Astrocyte of the cerebellum (primary cell): Measurements from ENCODE around the gene AUH.

ENCODE experiments used
- DNase-seq: peaks from one replicate; pipeline ENCODE4 v3.0.0-alpha.2; 2011; ENCODE audit warnings: low read depth
- H3K4me3 ChIP-seq: 2 replicates; pipeline ENCODE4 v1.5.1; 2011; ENCODE audit warnings: mild to moderate bottlenecking, low read depth, low read length, moderate library complexity
- in situ Hi-C: cut with HindIII; loops from 2 replicates; pipeline ENCODE4 v1.10.0; 2017; ENCODE audit warnings: low sequenced_read_pairs
- TF ChIP-seq, protein P1 (sequence below): IDR thresholded peaks from 2 replicates; pipeline ENCODE4 v1.5.1; 2012; ENCODE audit warnings: low read length, low read depth, moderate library complexity, mild to moderate bottlenecking; ENCODE audit errors: missing control alignments

AUH gene

DNA sequence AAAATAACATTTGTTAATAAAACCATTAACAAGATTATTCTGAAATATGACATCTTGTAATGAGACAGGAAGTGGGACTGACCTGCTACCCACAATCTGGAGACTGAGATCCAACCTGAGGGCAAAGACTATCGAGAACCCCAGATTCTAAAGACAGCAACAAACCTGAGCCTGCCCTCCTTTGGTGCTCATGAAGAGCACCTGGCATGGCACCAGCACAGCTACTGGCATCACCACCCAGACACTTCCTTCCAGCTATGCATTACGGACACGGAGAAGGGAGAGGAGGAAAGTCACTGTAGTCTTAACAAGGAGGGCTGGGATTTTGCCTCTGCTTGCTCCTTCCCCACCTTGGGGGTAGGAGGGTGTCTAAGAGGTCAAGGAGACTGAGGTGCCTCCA lies 105.5 kb downstream of the AUH start:
- TF ChIP-seq, protein P1, sequence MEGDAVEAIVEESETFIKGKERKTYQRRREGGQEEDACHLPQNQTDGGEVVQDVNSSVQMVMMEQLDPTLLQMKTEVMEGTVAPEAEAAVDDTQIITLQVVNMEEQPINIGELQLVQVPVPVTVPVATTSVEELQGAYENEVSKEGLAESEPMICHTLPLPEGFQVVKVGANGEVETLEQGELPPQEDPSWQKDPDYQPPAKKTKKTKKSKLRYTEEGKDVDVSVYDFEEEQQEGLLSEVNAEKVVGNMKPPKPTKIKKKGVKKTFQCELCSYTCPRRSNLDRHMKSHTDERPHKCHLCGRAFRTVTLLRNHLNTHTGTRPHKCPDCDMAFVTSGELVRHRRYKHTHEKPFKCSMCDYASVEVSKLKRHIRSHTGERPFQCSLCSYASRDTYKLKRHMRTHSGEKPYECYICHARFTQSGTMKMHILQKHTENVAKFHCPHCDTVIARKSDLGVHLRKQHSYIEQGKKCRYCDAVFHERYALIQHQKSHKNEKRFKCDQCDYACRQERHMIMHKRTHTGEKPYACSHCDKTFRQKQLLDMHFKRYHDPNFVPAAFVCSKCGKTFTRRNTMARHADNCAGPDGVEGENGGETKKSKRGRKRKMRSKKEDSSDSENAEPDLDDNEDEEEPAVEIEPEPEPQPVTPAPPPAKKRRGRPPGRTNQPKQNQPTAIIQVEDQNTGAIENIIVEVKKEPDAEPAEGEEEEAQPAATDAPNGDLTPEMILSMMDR: no peak
- no peak for DNase-seq
- in situ Hi-C loops: no loop called here
- H3K4me3 ChIP-seq: no peak overlapping the region

DNA sequence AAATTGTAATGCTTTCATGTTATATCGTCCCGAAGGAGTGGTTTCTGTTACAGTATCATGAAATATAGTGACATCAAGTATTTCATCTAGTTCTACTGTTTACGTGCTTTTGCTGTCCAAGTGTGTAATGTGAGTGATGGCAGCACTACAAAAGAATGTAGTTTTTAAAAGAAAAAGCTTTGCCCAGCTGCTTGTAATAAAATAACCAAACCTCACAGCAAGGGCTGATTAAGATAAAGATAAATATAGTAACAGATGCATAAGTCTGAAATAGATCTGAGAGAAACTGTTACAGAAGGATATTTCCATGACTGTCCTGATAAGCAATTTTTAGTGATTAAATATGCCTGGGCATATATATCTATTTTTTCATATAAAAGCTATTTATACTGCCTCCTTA lies 106.4 kb downstream of the AUH start:
- peak; percentile 16 for DNase-seq
- TF ChIP-seq, protein P1: no peak
- in situ Hi-C loops: no loop called here
- H3K4me3 ChIP-seq: no peak overlapping the region

DNA sequence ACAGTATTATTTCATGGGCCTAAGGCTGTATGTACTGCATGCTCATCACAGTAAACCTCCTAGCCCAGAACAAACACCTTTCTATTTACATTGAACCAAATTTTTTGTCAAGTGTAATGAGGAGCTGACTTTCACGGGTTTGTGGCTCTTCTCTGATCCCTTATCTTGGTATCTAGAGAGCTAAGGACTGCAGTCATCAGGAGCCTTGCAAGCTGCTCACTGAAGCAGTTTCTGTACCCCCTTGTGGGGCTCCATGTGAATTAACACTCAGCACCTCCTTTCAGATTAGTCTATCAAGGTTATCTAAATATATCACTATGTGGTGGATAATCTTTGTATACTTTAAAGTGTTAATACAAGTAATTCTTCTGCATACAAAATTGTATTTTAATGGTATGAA lies 108.2 kb downstream of the AUH start:
- in situ Hi-C loops: no loop called here
- no peak overlapping the region for H3K4me3 ChIP-seq
- no peak for DNase-seq
- TF ChIP-seq, protein P1: no peak

DNA sequence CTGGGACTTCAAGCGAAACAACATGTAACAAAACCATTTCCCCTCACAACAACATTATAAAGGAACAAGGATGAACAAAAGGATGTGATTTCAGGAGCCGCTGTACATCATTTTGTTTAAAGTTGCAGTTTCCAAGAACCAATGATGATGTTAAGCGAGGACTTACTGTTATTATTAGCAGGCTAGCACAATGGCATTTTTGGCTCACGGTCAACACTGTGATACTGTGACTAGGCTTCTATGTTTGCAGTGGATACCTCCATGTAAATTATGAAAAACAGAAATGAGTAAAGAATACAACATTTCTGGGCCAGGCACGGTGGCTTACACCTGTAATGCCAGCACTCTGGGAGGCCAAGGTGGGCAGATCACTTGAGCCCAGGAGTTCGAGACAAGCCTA lies 113.0 kb downstream of the AUH start:
- no peak for DNase-seq
- TF ChIP-seq, protein P1: no peak
- in situ Hi-C loops: no loop called here
- no peak overlapping the region for H3K4me3 ChIP-seq

DNA sequence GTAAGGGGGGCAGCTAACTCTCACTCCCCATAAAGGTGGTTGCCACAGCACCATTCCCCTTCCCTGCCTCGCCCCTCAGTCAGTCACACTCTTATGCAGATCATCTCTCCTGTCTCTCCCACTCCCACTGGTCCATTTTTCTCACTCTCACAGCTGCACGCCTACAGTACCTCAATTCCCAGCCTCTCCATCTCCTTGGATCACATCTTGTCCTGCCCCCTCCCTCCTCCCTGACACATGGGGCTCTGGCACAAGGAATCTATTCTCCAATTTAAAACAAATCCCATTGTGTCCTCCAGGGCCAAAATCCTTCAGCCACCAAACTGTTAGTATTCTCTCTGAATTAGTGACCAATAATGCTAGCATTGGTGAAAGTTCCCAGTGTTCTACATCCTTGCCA lies 114.4 kb downstream of the AUH start:
- DNase-seq: no peak
- in situ Hi-C loops: no loop called here
- no peak overlapping the region for H3K4me3 ChIP-seq
- TF ChIP-seq, protein P1: no peak

DNA sequence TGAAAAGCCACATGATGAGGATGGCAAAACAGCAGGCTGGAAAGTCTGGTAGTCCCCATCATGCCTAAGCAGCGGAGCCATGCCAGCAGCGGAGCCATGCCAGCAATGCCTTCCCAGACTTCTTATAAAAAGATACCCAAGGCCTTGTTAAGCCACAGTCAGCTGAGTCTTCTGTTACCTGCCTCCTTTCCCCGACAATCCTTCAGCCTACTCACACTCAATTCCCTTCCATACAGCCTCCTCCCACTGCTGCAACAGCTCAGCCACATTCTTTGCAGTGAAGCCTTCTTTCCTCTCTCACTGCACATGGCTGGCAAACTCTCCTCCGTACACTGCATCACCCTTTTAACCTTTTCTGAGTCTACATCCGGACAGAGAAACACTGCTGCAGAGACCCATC lies 114.9 kb downstream of the AUH start:
- H3K4me3 ChIP-seq: no peak overlapping the region
- DNase-seq: no peak
- TF ChIP-seq, protein P1: no peak
- in situ Hi-C loops: no loop called here
